ENCODE data around the gene C4orf50. TPM values are rescaled to one million over a fixed set of nuclear protein-coding genes. Genes with fewer than 3 reads are reported as not detected.

Gene C4orf50
- total and polyA plus RNA-seq, 2 of the 13 experiments (the other 11 are each of a cell fraction or from before 2014, with no cell fraction given): not detected

- H3K79me2 ChIP-seq (ENCODE audit: insufficient read depth, low read length): no peaks in the 10 kb centered on the region
- TF ChIP-seq HOXA5 (CRISPR knock-in tag; IDR thresholded peaks at IDR 0.05) (no peak), PRDM4 (CRISPR knock-in tag; IDR thresholded peaks at IDR 0.05; ENCODE audit: borderline replicate concordance) (no peak), ZBTB38 (CRISPR knock-in tag; IDR thresholded peaks at IDR 0.05) (no peak), CHD4 (IDR thresholded peaks at IDR 0.05; ENCODE audit: borderline replicate concordance, low read length) (no peak), ATAD3A (CRISPR knock-in tag; IDR thresholded peaks at IDR 0.05) (no peak), SP140L (CRISPR knock-in tag; IDR thresholded peaks at IDR 0.05; ENCODE audit: borderline replicate concordance) (no peak), ELF3 (CRISPR knock-in tag; IDR thresholded peaks at IDR 0.05) (no peak), NFKBIZ (CRISPR knock-in tag; IDR thresholded peaks at IDR 0.05) (no peak), ARHGAP35 (CRISPR knock-in tag; IDR thresholded peaks at IDR 0.05; ENCODE audit: borderline replicate concordance) (no peak), ELK4 (CRISPR knock-in tag; IDR thresholded peaks at IDR 0.05; ENCODE audit: borderline replicate concordance) (no peak), ZNF180 (CRISPR knock-in tag; IDR thresholded peaks at IDR 0.05; ENCODE audit: borderline replicate concordance, low read depth) (no peak)
- TF ChIP-seq, protein P1, sequence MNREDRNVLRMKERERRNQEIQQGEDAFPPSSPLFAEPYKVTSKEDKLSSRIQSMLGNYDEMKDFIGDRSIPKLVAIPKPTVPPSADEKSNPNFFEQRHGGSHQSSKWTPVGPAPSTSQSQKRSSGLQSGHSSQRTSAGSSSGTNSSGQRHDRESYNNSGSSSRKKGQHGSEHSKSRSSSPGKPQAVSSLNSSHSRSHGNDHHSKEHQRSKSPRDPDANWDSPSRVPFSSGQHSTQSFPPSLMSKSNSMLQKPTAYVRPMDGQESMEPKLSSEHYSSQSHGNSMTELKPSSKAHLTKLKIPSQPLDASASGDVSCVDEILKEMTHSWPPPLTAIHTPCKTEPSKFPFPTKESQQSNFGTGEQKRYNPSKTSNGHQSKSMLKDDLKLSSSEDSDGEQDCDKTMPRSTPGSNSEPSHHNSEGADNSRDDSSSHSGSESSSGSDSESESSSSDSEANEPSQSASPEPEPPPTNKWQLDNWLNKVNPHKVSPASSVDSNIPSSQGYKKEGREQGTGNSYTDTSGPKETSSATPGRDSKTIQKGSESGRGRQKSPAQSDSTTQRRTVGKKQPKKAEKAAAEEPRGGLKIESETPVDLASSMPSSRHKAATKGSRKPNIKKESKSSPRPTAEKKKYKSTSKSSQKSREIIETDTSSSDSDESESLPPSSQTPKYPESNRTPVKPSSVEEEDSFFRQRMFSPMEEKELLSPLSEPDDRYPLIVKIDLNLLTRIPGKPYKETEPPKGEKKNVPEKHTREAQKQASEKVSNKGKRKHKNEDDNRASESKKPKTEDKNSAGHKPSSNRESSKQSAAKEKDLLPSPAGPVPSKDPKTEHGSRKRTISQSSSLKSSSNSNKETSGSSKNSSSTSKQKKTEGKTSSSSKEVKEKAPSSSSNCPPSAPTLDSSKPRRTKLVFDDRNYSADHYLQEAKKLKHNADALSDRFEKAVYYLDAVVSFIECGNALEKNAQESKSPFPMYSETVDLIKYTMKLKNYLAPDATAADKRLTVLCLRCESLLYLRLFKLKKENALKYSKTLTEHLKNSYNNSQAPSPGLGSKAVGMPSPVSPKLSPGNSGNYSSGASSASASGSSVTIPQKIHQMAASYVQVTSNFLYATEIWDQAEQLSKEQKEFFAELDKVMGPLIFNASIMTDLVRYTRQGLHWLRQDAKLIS (CRISPR knock-in tag; IDR thresholded peaks at IDR 0.05): no peak
- TF ChIP-seq, protein P2, sequence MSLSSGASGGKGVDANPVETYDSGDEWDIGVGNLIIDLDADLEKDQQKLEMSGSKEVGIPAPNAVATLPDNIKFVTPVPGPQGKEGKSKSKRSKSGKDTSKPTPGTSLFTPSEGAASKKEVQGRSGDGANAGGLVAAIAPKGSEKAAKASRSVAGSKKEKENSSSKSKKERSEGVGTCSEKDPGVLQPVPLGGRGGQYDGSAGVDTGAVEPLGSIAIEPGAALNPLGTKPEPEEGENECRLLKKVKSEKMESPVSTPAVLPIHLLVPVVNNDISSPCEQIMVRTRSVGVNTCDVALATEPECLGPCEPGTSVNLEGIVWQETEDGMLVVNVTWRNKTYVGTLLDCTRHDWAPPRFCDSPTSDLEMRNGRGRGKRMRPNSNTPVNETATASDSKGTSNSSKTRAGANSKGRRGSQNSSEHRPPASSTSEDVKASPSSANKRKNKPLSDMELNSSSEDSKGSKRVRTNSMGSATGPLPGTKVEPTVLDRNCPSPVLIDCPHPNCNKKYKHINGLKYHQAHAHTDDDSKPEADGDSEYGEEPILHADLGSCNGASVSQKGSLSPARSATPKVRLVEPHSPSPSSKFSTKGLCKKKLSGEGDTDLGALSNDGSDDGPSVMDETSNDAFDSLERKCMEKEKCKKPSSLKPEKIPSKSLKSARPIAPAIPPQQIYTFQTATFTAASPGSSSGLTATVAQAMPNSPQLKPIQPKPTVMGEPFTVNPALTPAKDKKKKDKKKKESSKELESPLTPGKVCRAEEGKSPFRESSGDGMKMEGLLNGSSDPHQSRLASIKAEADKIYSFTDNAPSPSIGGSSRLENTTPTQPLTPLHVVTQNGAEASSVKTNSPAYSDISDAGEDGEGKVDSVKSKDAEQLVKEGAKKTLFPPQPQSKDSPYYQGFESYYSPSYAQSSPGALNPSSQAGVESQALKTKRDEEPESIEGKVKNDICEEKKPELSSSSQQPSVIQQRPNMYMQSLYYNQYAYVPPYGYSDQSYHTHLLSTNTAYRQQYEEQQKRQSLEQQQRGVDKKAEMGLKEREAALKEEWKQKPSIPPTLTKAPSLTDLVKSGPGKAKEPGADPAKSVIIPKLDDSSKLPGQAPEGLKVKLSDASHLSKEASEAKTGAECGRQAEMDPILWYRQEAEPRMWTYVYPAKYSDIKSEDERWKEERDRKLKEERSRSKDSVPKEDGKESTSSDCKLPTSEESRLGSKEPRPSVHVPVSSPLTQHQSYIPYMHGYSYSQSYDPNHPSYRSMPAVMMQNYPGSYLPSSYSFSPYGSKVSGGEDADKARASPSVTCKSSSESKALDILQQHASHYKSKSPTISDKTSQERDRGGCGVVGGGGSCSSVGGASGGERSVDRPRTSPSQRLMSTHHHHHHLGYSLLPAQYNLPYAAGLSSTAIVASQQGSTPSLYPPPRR (CRISPR knock-in tag; IDR thresholded peaks at IDR 0.05; ENCODE audit: borderline replicate concordance): no peak
These were observed 26.8 kb downstream of the C4orf50 start for GRCh38 chr4:5991405-5991804.

More at GRCh38 chr4:5991405-5991804, 26.8 kb downstream of the C4orf50 start:
- in situ Hi-C loops (cut with HindIII; ENCODE audit: extremely low pct_ligation_motif_present, low pct_unique_long_range_greater_than_20kb): no loop called here
- peaks cover 2 to 53% of the 10 kb centered on the region in 2 experiments for H3K27me3 ChIP-seq (ENCODE audit: control insufficient read depth in 1 of 2, insufficient read depth in 2 of 2, low read length in 2 of 2)
- H3K27ac ChIP-seq (ENCODE audit: extremely low read length, insufficient read depth, low read length): no peak overlapping the region
- no peak overlapping the region for H2AFZ ChIP-seq (ENCODE audit: low read length)
- 0% methylated on average over 1 of the region's 1 CpG for WGBS (ENCODE audit: low lambda C conversion rate)
- BruUV-seq (replicated peaks): no TSS peak
- H3K4me2 ChIP-seq (ENCODE audit: low read depth, low read length): no peak overlapping the region
- H3K9ac ChIP-seq (ENCODE audit: insufficient read depth, low read depth, low read length): no peak overlapping the region
- ATAC-seq (no peak), FAIRE-seq (no peak), DNase-seq (ENCODE audit: low spot score) (no peak)
- H3K36me3 ChIP-seq (replicated peaks in 1 of 2; ENCODE audit: control insufficient read depth in 1 of 2, insufficient read depth in 2 of 2, low read length in 2 of 2): no peaks in the 10 kb centered on the region
- H3K4me3 ChIP-seq (replicated peaks in 1 of 3; ENCODE audit: insufficient read depth in 1 of 3, low read depth in 2 of 3, low read length in 3 of 3): no peak overlapping the region
- ChIA-PET POLR2A (no interaction called here), CTCF (ENCODE audit: low intra/inter-chr PET ratio, low total read pairs) (no interaction called here)
- intact Hi-C loops (cut with micrococcal nuclease; ENCODE audit: unreplicated experiment): loop anchor here (10.0 kb wide), 1 partner anchor 203 kb away; no protein-coding TSS in a partner anchor
- no peaks in the 10 kb centered on the region for H4K20me1 ChIP-seq (ENCODE audit: insufficient read depth, low read length)
- H3K9me3 ChIP-seq (ENCODE audit: low read length): no peaks in the 10 kb centered on the region
- H3K4me1 ChIP-seq (ENCODE audit: insufficient read depth, low read length): no peaks in the 10 kb centered on the region

All from HepG2 (cell line).